Esophagus squamous epithelium (tissue), 4 donors: ENCODE results near the gene HTR1D.

ENCODE experiments used
- CTCF ChIP-seq, 6 experiments: fragments of 450-650 bp in 4 of 6; fragments of 200-600 bp in 2 of 6; sonication (generic) in 2 of 6; IDR thresholded peaks; one replicate each; pipeline ENCODE4 v1.5.1; 2016 to 2019; ENCODE audit warnings: antibody characterized with exemption in 6 of 6, mild to moderate bottlenecking in 4 of 6, moderate library complexity in 4 of 6
- POLR2A ChIP-seq, 4 donors: fragments of 450-650 bp; IDR thresholded peaks; one replicate each; pipeline ENCODE4 v1.6.1; 2017; ENCODE audit warnings: antibody characterized with exemption in 4 of 4, mild to moderate bottlenecking in 4 of 4, moderate library complexity in 3 of 4

GRCh38 chr1:23222331-23222730 is 5.0 kb upstream of the HTR1D start:
- TF ChIP-seq CTCF (IDR thresholded peaks at IDR 0.05): no peak
- TF ChIP-seq POLR2A (IDR thresholded peaks at IDR 0.05): no peak
